ENCODE measurements around the gene SLC25A11. TPM values are rescaled to one million over a fixed set of nuclear protein-coding genes. Genes with fewer than 3 reads are reported as not detected.

Gene SLC25A11
- total and polyA plus RNA-seq, 4 donors = 28.5 to 54.1 (median 46.0) TPM

- no peaks in the 10 kb centered on the region for H3K27me3 ChIP-seq (ENCODE audit: control insufficient read depth in 4 of 4, insufficient read depth in 4 of 4, low read length in 3 of 4)
- H3K36me3 ChIP-seq (ENCODE audit: control insufficient read depth in 4 of 4, insufficient read depth in 3 of 4, low read depth in 1 of 4, low read length in 3 of 4) = peaks cover 6 to 26% (median 12%) of the 10 kb centered on the region in 4 donors
- TF ChIP-seq HNF4G (IDR thresholded peaks at IDR 0.05) = no peak
- no peak for DNase-seq (ENCODE audit: low spot score)
- H3K27ac ChIP-seq (ENCODE audit: low read depth in 1 of 2, low read length in 2 of 2) = peak overlapping the region; percentile 65 to 96
- no peak overlapping the region for H3K9ac ChIP-seq (ENCODE audit: low read depth in 1 of 2, low read length in 2 of 2)
- H3K4me1 ChIP-seq (ENCODE audit: control insufficient read depth in 4 of 4, insufficient read depth in 4 of 4, low read length in 3 of 4) = peaks cover 5 to 60% (median 46%) of the 10 kb centered on the region in 4 donors
- H3K9me3 ChIP-seq (ENCODE audit: control insufficient read depth in 4 of 4, low read length in 3 of 4) = no peaks in the 10 kb centered on the region
- peak overlapping the region; percentile 71 to 96 (median 91) for H3K4me3 ChIP-seq (ENCODE audit: low read depth in 1 of 3, low read length in 3 of 3)
- WGBS = 27% methylated on average over 4 of the region's 4 CpGs
Observed at GRCh38 chr17:4945944-4946280, 6.1 kb upstream of the SLC25A11 start.

GRCh38 chr17:4945176-4945943, 5.5 kb upstream of the SLC25A11 start:
- peaks cover 6 to 26% (median 12%) of the 10 kb centered on the region in 4 donors for H3K36me3 ChIP-seq (ENCODE audit: control insufficient read depth in 4 of 4, insufficient read depth in 3 of 4, low read depth in 1 of 4, low read length in 3 of 4)
- WGBS = 36% methylated on average over 7 of the region's 7 CpGs
- H3K9me3 ChIP-seq (ENCODE audit: control insufficient read depth in 4 of 4, low read length in 3 of 4) = no peaks in the 10 kb centered on the region
- no peaks in the 10 kb centered on the region for H3K27me3 ChIP-seq (ENCODE audit: control insufficient read depth in 4 of 4, insufficient read depth in 4 of 4, low read length in 3 of 4)
- DNase-seq (ENCODE audit: low spot score) = peak; percentile 61
- H3K4me3 ChIP-seq (ENCODE audit: low read depth in 1 of 3, low read length in 3 of 3) = peak overlapping the region in 1 of 3 donors; percentile 91
- H3K4me1 ChIP-seq (ENCODE audit: control insufficient read depth in 4 of 4, insufficient read depth in 4 of 4, low read length in 3 of 4) = peaks cover 5 to 57% (median 43%) of the 10 kb centered on the region in 4 donors
- H3K27ac ChIP-seq (ENCODE audit: low read depth in 1 of 2, low read length in 2 of 2) = peak overlapping the region; percentile 65 to 73
- H3K9ac ChIP-seq (ENCODE audit: low read depth in 1 of 2, low read length in 2 of 2) = no peak overlapping the region
- TF ChIP-seq SP1 (IDR thresholded peaks at IDR 0.05) = no peak
- TF ChIP-seq REST (IDR thresholded peaks at IDR 0.05) = no peak
- peak in 1 of 2 donors; percentile 19 for TF ChIP-seq RAD21 (IDR thresholded peaks at IDR 0.05)
- no peak for TF ChIP-seq FOXA2 (IDR thresholded peaks at IDR 0.05)
- peak; percentile 3 for TF ChIP-seq CTCF (IDR thresholded peaks at IDR 0.05; ENCODE audit: low read depth, low read length, missing input control)
- TF ChIP-seq HNF4A (conservative IDR thresholded peaks at IDR 0.05) = peak; percentile 15 to 91
- peak; percentile 83 for TF ChIP-seq ZBTB33 (IDR thresholded peaks at IDR 0.05)
- peak; percentile 86 to 99 for TF ChIP-seq JUND (IDR thresholded peaks at IDR 0.05)
- no peak for TF ChIP-seq NR2F2 (IDR thresholded peaks at IDR 0.05)
- peak in 1 of 2 donors; percentile 31 for TF ChIP-seq GABPA (IDR thresholded peaks at IDR 0.05 in 1 of 2, conservative IDR thresholded peaks at IDR 0.05 in 1 of 2)
- no peak for TF ChIP-seq TAF1 (conservative IDR thresholded peaks at IDR 0.05)
- peak in 1 of 2 donors; percentile 68 for TF ChIP-seq RXRA (IDR thresholded peaks at IDR 0.05)
- no peak for TF ChIP-seq FOXA1 (IDR thresholded peaks at IDR 0.05)
- peak; percentile 38 for TF ChIP-seq YY1 (IDR thresholded peaks at IDR 0.05)
- no peak for TF ChIP-seq EGR1 (IDR thresholded peaks at IDR 0.05; ENCODE audit: low read depth in 2 of 2)
- no peak for TF ChIP-seq HNF4G (IDR thresholded peaks at IDR 0.05)
- TF ChIP-seq ATF3 (IDR thresholded peaks at IDR 0.05) = peak; percentile 54
- peak; percentile 54 for TF ChIP-seq MAX (IDR thresholded peaks at IDR 0.05)

Data from liver (tissue), 9 donors.